ENCODE data around the gene RABGAP1L.

GRCh38 chr1:174142836-174143235, 16.5 kb upstream of the RABGAP1L start:
- TF ChIP-seq EZH2 (IDR thresholded peaks at IDR 0.05; ENCODE audit: low read length) (no peak), CTCF (optimal IDR thresholded peaks at IDR 0.05 in 1 of 3, IDR thresholded peaks at IDR 0.05 in 1 of 3, conservative IDR thresholded peaks at IDR 0.05 in 1 of 3; ENCODE audit: extremely low read depth in 1 of 3, insufficient read depth in 2 of 3, low read length in 3 of 3) (no peak)

Data from keratinocyte (primary cell).